ENCODE results near the gene CTDP1. TPM values are rescaled to one million over a fixed set of nuclear protein-coding genes. Genes with fewer than 3 reads are reported as not detected.

The CTDP1 gene
- total RNA-seq, 2 experiments from 2014 or later: 11.9 to 15.4 TPM

DNA sequence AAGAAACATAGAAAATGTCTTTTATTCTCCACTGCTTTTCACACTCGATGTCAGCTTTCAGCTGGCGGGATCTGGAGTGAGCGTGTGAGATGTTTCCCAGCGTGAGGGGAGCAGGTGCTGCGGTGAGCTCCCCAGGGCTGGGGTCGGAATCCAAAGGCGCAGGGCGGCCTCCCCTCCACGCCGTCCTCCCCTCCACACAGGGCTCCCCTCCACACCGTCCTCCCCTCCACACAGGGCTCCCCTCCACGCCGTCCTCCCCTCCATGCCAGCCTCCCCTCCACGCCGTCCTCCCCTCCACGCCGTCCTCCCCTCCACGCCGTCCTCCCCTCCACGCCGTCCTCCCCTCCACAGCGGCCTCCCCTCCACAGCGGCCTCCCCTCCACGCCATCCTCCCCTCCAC, 91.2 kb downstream of the CTDP1 start:
- intact Hi-C loops (cut with micrococcal nuclease; ENCODE audit: unreplicated experiment): no loop called here
- no TSS peak for BruUV-seq (replicated peaks)
- POLR2A ChIA-PET: no interaction called here

DNA sequence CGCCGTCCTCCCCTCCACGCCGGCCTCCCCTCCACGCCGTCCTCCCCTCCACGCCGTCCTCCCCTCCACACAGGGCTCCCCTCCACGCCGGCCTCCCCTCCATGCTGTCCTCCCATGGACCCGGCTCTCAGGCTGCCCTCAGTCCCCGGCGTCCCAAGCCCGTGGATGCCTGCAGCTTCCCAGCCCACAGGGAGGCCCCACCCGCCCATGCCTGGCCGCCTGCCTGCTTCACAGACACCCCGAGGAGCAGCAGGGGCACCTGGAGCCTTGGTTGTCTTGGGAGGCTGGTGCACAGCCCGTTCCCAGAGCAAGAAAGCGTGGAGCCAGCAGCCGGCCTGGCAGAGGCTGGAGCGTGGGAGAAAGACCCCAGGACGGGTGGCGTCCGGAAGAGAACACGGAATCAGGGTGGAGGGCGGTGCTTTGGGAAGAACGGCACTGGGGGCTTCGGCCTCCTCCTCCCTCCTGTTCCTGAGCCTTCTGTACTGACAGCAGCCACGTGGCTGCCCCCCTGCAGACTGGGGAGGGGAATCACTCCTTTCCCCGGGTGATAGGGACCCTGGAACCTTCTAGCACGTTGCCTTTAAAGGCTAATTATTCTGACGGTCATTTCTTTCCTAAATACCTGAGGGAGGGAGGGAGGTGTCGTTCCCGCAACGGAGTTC, 92.0 kb downstream of the CTDP1 start:
- H3K4me2 ChIP-seq (ENCODE audit: low read length): no peak overlapping the region
- H3K9me2 ChIP-seq (ENCODE audit: insufficient read depth, low read length): no peaks in the 10 kb centered on the region
- ChIA-PET POLR2A (no interaction called here), CTCF (ENCODE audit: unreplicated experiment) (no interaction called here)
- H3K4me1 ChIP-seq (ENCODE audit: insufficient read depth, low read length, poor library complexity, severe bottlenecking): no peaks in the 10 kb centered on the region
- no peaks in the 10 kb centered on the region for H4K20me1 ChIP-seq (ENCODE audit: insufficient read depth, low read length)
- no peak overlapping the region for H3K4me3 ChIP-seq (ENCODE audit: low read depth, low read length, poor library complexity, severe bottlenecking)
- H3K9me3 ChIP-seq (ENCODE audit: low read length): no peaks in the 10 kb centered on the region
- TF ChIP-seq, protein P1, sequence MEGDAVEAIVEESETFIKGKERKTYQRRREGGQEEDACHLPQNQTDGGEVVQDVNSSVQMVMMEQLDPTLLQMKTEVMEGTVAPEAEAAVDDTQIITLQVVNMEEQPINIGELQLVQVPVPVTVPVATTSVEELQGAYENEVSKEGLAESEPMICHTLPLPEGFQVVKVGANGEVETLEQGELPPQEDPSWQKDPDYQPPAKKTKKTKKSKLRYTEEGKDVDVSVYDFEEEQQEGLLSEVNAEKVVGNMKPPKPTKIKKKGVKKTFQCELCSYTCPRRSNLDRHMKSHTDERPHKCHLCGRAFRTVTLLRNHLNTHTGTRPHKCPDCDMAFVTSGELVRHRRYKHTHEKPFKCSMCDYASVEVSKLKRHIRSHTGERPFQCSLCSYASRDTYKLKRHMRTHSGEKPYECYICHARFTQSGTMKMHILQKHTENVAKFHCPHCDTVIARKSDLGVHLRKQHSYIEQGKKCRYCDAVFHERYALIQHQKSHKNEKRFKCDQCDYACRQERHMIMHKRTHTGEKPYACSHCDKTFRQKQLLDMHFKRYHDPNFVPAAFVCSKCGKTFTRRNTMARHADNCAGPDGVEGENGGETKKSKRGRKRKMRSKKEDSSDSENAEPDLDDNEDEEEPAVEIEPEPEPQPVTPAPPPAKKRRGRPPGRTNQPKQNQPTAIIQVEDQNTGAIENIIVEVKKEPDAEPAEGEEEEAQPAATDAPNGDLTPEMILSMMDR (conservative IDR thresholded peaks at IDR 0.05; ENCODE audit: low read length): no peak
- no peak for TF ChIP-seq EZH2phosphoT487 (IDR thresholded peaks at IDR 0.05; ENCODE audit: borderline replicate concordance, low read depth, low read length)
- H3K27ac ChIP-seq (ENCODE audit: low read depth, low read length, poor library complexity, severe bottlenecking): no peak overlapping the region
- no peak for DNase-seq (ENCODE audit: low spot score)
- H3K79me2 ChIP-seq (ENCODE audit: insufficient read depth, low read depth, low read length): no peaks in the 10 kb centered on the region
- no TSS peak for BruUV-seq (replicated peaks)
- intact Hi-C loops (cut with micrococcal nuclease; ENCODE audit: unreplicated experiment): no loop called here
- H2AFZ ChIP-seq (ENCODE audit: low read length): no peak overlapping the region
- no peaks in the 10 kb centered on the region for H3K36me3 ChIP-seq (ENCODE audit: insufficient read depth, low read length)

More for the DNA sequence above, 91.2 kb downstream of the CTDP1 start:
- CTCF ChIA-PET (ENCODE audit: unreplicated experiment): no interaction called here
- Histone ChIP-seq H3K4me3 (ENCODE audit: low read depth, low read length, poor library complexity, severe bottlenecking) (no peak overlapping the region), H3K79me2 (ENCODE audit: insufficient read depth, low read depth, low read length) (no peaks in the 10 kb centered on the region), H4K20me1 (ENCODE audit: insufficient read depth, low read length) (no peaks in the 10 kb centered on the region), H3K4me2 (ENCODE audit: low read length) (no peak overlapping the region), H2AFZ (ENCODE audit: low read length) (no peak overlapping the region), H3K27ac (ENCODE audit: low read depth, low read length, poor library complexity, severe bottlenecking) (no peak overlapping the region), H3K36me3 (ENCODE audit: insufficient read depth, low read length) (no peaks in the 10 kb centered on the region), H3K9me3 (ENCODE audit: low read length) (no peaks in the 10 kb centered on the region), H3K4me1 (ENCODE audit: insufficient read depth, low read length, poor library complexity, severe bottlenecking) (no peaks in the 10 kb centered on the region), H3K9me2 (ENCODE audit: insufficient read depth, low read length) (no peaks in the 10 kb centered on the region)
- DNase-seq (ENCODE audit: low spot score): no peak
- TF ChIP-seq, protein P1 (conservative IDR thresholded peaks at IDR 0.05; ENCODE audit: low read length): no peak
- TF ChIP-seq EZH2phosphoT487 (IDR thresholded peaks at IDR 0.05; ENCODE audit: borderline replicate concordance, low read depth, low read length): no peak

DNA sequence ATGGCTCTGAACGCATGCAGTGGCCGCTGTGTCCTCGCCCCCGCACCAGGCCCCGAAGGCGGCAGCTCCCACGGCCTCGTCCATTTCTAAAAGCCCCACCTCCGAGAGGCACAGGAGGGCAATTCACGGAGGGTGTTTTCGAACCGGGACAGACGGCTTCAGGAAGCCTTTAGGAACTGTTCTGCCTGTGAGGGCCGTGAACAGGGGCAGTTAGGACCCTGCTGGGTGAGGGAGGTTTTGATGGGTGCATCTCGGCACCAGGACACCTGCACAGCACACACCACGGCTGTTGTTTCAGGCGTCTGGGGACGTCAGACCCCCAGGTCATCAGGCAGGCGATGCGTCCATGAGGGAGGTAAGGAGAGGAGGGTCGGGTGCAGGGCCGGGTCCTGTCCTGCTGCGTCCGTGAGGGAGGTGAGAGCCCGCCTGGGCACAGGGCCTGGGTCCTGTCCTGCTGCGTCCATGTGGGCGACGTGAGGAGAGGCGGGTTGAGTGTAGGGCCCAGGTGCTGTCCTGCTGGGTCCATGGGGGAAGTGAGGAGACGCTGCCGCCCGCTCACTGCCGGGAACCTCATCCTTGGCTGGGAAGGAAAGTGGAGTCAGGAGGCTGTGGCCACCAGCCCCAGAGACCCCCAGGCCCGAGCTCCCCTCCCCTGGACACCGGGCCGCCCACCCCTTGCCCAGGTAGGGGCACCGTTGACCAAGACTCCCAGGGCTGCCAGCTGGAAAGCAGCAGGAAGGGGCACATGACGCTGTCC, 92.7 kb downstream of the CTDP1 start:
- Histone ChIP-seq H3K36me3 (ENCODE audit: insufficient read depth, low read length) (no peaks in the 10 kb centered on the region), H3K4me3 (ENCODE audit: low read depth, low read length, poor library complexity, severe bottlenecking) (no peak overlapping the region), H3K79me2 (ENCODE audit: insufficient read depth, low read depth, low read length) (no peaks in the 10 kb centered on the region), H3K4me2 (ENCODE audit: low read length) (no peak overlapping the region), H3K9me3 (ENCODE audit: low read length) (no peaks in the 10 kb centered on the region), H4K20me1 (ENCODE audit: insufficient read depth, low read length) (no peaks in the 10 kb centered on the region), H2AFZ (ENCODE audit: low read length) (no peak overlapping the region), H3K27ac (ENCODE audit: low read depth, low read length, poor library complexity, severe bottlenecking) (no peak overlapping the region), H3K9me2 (ENCODE audit: insufficient read depth, low read length) (no peaks in the 10 kb centered on the region), H3K4me1 (ENCODE audit: insufficient read depth, low read length, poor library complexity, severe bottlenecking) (no peaks in the 10 kb centered on the region)
- ChIA-PET POLR2A (no interaction called here), CTCF (ENCODE audit: unreplicated experiment) (no interaction called here)
- no peak for TF ChIP-seq EZH2phosphoT487 (IDR thresholded peaks at IDR 0.05; ENCODE audit: borderline replicate concordance, low read depth, low read length)
- TF ChIP-seq, protein P1 (conservative IDR thresholded peaks at IDR 0.05; ENCODE audit: low read length): no peak
- BruUV-seq (replicated peaks): no TSS peak
- DNase-seq (ENCODE audit: low spot score): no peak
- intact Hi-C loops (cut with micrococcal nuclease; ENCODE audit: unreplicated experiment): no loop called here
